ENCODE results near the gene WFDC11. TPM values are rescaled to one million over a fixed set of nuclear protein-coding genes. Genes with fewer than 3 reads are reported as not detected.

Gene WFDC11
- total and polyA plus RNA-seq, 2 donors (not counting 3 experiments of a cell fraction or from before 2014, with no cell fraction given) = not detected

DNA sequence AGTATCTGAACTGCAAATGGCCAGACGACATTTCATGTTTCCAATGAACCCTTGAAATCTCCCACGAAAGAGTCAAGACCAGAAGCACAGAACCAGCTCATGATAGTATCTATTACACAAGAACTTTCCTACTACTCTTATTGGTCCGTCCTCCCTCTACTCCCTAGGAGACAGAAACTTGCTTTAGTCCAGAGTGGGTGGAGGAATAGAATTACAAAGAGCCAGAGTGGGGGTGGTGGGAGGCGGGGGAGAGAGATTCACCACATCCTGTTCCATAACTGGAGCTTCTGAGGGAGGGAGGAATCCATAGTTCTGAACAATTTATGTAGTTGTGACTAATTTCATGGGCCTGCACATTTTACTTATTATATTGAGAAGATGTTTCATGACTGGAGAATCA, 59.0 kb downstream of the WFDC11 start:
- no peak for TF ChIP-seq MYC (IDR thresholded peaks at IDR 0.05; ENCODE audit: low read depth, low read length)
- TF ChIP-seq POLR2AphosphoS5 (IDR thresholded peaks at IDR 0.05; ENCODE audit: insufficient read depth, low read depth, low read length) = no peak
- TF ChIP-seq POLR2A (IDR thresholded peaks at IDR 0.05; ENCODE audit: low read depth, low read length) = no peak
- no peak for TF ChIP-seq MAX (IDR thresholded peaks at IDR 0.05; ENCODE audit: insufficient read depth, insufficient read length)
- TF ChIP-seq JUN (IDR thresholded peaks at IDR 0.05; ENCODE audit: borderline replicate concordance, insufficient read depth, insufficient read length, low read depth) = no peak
- no peak for TF ChIP-seq EZH2 (IDR thresholded peaks at IDR 0.05; ENCODE audit: borderline replicate concordance, low read depth, low read length, severe bottlenecking)
- no peak for TF ChIP-seq GATA2 (IDR thresholded peaks at IDR 0.05; ENCODE audit: insufficient read depth, insufficient read length, low read depth, low read length)
- TF ChIP-seq CTCF (IDR thresholded peaks at IDR 0.05; ENCODE audit: extremely low read depth in 1 of 2, insufficient read depth in 1 of 2, low read depth in 1 of 2, low read length in 2 of 2) = no peak
- no peak for TF ChIP-seq FOS (IDR thresholded peaks at IDR 0.05; ENCODE audit: borderline replicate concordance, insufficient read depth, low read length)
- H3K36me3 ChIP-seq (ENCODE audit: control insufficient read depth in 2 of 2, extremely low read depth in 1 of 2, insufficient read depth in 2 of 2, low read length in 2 of 2) = no peaks in the 10 kb centered on the region
- H2AFZ ChIP-seq (ENCODE audit: low read depth, low read length) = no peak overlapping the region
- H3K9me1 ChIP-seq (replicated peaks; ENCODE audit: control insufficient read depth, extremely low read depth, insufficient read depth, low read length) = no peaks in the 10 kb centered on the region
- no peak overlapping the region for H3K27ac ChIP-seq (ENCODE audit: insufficient read depth, low read depth, low read length)
- CTCF ChIA-PET = interaction anchor here (1.2 to 1.8 kb wide), 3 partner anchors 15 to 18 kb away, joined by 3 to 9 read pairs (median 4); partner anchors contain the start of gene WFDC10A
- H3K4me2 ChIP-seq (ENCODE audit: insufficient read depth, low read length) = no peak overlapping the region
- no peaks in the 10 kb centered on the region for H3K9me3 ChIP-seq (replicated peaks; ENCODE audit: control insufficient read depth, insufficient read depth, low read length)
- POLR2A ChIA-PET = no interaction called here
- dilution Hi-C loops (cut with MboI; ENCODE audit: extremely low pct_ligation_motif_present, low sequenced_read_pairs) = no loop called here
- no peak overlapping the region for H3K4me3 ChIP-seq (replicated peaks in 1 of 3; ENCODE audit: insufficient read depth in 1 of 3, low read depth in 1 of 3, low read length in 3 of 3)
- no peak for DNase-seq (ENCODE audit: low read depth, low spot score)
- no peaks in the 10 kb centered on the region for H4K20me1 ChIP-seq (replicated peaks; ENCODE audit: control insufficient read depth, extremely low read depth, insufficient read depth, low read length)
- no peaks in the 10 kb centered on the region for H3K4me1 ChIP-seq (ENCODE audit: control insufficient read depth, extremely low read depth, insufficient read depth, low read length)
- no peaks in the 10 kb centered on the region for H3K27me3 ChIP-seq (ENCODE audit: control insufficient read depth in 2 of 2, insufficient read depth in 2 of 2, low read length in 2 of 2)
- intact Hi-C loops (cut with micrococcal nuclease) = no loop called here
- no peaks in the 10 kb centered on the region for H3K79me2 ChIP-seq (ENCODE audit: control insufficient read depth, insufficient read depth, low read length)
- FAIRE-seq = no peak
- no TSS peak for BruUV-seq (replicated peaks)
- no peak overlapping the region for H3K9ac ChIP-seq (replicated peaks; ENCODE audit: extremely low read depth, insufficient read depth, low read length)

All from endothelial cell of umbilical vein (primary cell).